K562 (cell line): ENCODE results near the gene ACBD3. TPM values are rescaled to one million over a fixed set of nuclear protein-coding genes. Genes with fewer than 3 reads are reported as not detected.

ENCODE experiments used
- CAMTA2 ChIP-seq: fragments of 250-450 bp; sonication (Bioruptor Pico); conservative IDR thresholded peaks from 2 replicates; pipeline ENCODE4 v1.5.1; 2022
- DMBX1 ChIP-seq: fragments of 250-450 bp; sonication (Bioruptor Pico); IDR thresholded peaks from 2 replicates; pipeline ENCODE4 v1.8.0; 2022; ENCODE audit warnings: inconsistent platforms, mild to moderate bottlenecking, moderate library complexity, borderline replicate concordance
- GTF2A2 ChIP-seq: IDR thresholded peaks from 2 replicates; pipeline ENCODE4 v1.6.1; 2016; ENCODE audit warnings: mild to moderate bottlenecking, missing genetic modification characterization, missing compliant biosample characterization
- MECOM ChIP-seq: fragments of 250-450 bp; sonication (Bioruptor Pico); IDR thresholded peaks from 2 replicates; pipeline ENCODE4 v1.8.0; 2022; ENCODE audit warnings: inconsistent platforms
- NCOR1 ChIP-seq: fragments of 450-650 bp; IDR thresholded peaks from 2 replicates; pipeline ENCODE4 v1.6.1; 2016; ENCODE audit warnings: mild to moderate bottlenecking, moderate library complexity
- PCBP2 ChIP-seq: fragments of 200-400 bp; formaldehyde crosslinking; IDR thresholded peaks from 2 replicates; pipeline ENCODE4 v1.6.1; 2018; ENCODE audit warnings: low read length, low read depth, mild to moderate bottlenecking, moderate library complexity; ENCODE audit not compliant: poor library complexity, severe bottlenecking
- SP2 ChIP-seq: IDR thresholded peaks from 2 replicates; pipeline ENCODE4 v1.6.1; 2011; ENCODE audit warnings: mild to moderate bottlenecking, low read depth, low read length, moderate library complexity; ENCODE audit not compliant: poor library complexity, severe bottlenecking; ENCODE audit errors: extremely low read depth
- XRCC3 ChIP-seq: fragments of 450-650 bp; IDR thresholded peaks from 2 replicates; pipeline ENCODE4 v1.6.1; 2017; ENCODE audit warnings: mild to moderate bottlenecking, moderate library complexity
- ZNF316 ChIP-seq: fragments of 450-650 bp; IDR thresholded peaks from 2 replicates; pipeline ENCODE4 v1.6.1; 2016
- ZNF436 ChIP-seq: fragments of 250-450, 450-650 bp; sonication (Bioruptor Pico); formaldehyde crosslinking; IDR thresholded peaks from 2 replicates; pipeline ENCODE4 v1.7.0; 2020; ENCODE audit warnings: mild to moderate bottlenecking
- ZNF76 ChIP-seq: fragments of 250-450 bp; sonication (Bioruptor Pico); IDR thresholded peaks from 2 replicates; pipeline ENCODE4 v1.4.0; 2020; ENCODE audit warnings: mild to moderate bottlenecking, moderate library complexity, borderline replicate concordance
- polyA plus RNA-seq, 8 experiments: library from polyadenylated mRNA; depleted of rRNA in 4 of 8; stranded (reverse) in 5 of 8; unstranded in 3 of 8; fragments of >200 nt; fragmentation: Nextera tagmentation in 2 of 8; fragmentation: Illumina TruSeq in 1 of 8; extraction: Ambion mirVana in 2 of 8; extraction: Trizol in 1 of 8; gene quantifications; 2 replicates each; pipeline versions ENCODE4 v1.2.1 to v1.2.3, GENCODE V29; 2011 to 2014; ENCODE audit warnings: inconsistent platforms in 1 of 8, missing spikeins in 1 of 8
- total RNA-seq, 7 experiments: library from RNA; depleted of rRNA in 6 of 7; stranded (reverse); fragments of >200 nt in 6 of 7; fragmentation: Illumina TruSeq in 2 of 7; extraction: Trizol in 2 of 7; gene quantifications; 2 replicates each; pipeline versions ENCODE4 v1.2.1 to v1.2.3, GENCODE V29; 2011 to 2021; ENCODE audit warnings: low replicate concordance in 1 of 7
- TF ChIP-seq, protein P1 (sequence below): fragments of 450-650 bp; IDR thresholded peaks from 2 replicates; pipeline ENCODE4 v1.6.1; 2016; ENCODE audit warnings: mild to moderate bottlenecking, moderate library complexity
- TF ChIP-seq, protein P2 (sequence below): sonication (generic); formaldehyde crosslinking; IDR thresholded peaks from 2 replicates; pipeline ENCODE4 v1.8.0; 2022; ENCODE audit warnings: mild to moderate bottlenecking, missing genetic modification reagents
- TF ChIP-seq, protein P3 (sequence below): sonication (generic); formaldehyde crosslinking; IDR thresholded peaks from 2 replicates; pipeline ENCODE4 v1.8.0; 2022; ENCODE audit warnings: missing genetic modification reagents, mild to moderate bottlenecking, moderate library complexity, borderline replicate concordance

Gene ACBD3
- total and polyA plus RNA-seq, 9 of the 15 experiments (the other 6 are each of a cell fraction or from before 2014, with no cell fraction given) = 11.1 to 36.7 (median 26.9) TPM

DNA sequence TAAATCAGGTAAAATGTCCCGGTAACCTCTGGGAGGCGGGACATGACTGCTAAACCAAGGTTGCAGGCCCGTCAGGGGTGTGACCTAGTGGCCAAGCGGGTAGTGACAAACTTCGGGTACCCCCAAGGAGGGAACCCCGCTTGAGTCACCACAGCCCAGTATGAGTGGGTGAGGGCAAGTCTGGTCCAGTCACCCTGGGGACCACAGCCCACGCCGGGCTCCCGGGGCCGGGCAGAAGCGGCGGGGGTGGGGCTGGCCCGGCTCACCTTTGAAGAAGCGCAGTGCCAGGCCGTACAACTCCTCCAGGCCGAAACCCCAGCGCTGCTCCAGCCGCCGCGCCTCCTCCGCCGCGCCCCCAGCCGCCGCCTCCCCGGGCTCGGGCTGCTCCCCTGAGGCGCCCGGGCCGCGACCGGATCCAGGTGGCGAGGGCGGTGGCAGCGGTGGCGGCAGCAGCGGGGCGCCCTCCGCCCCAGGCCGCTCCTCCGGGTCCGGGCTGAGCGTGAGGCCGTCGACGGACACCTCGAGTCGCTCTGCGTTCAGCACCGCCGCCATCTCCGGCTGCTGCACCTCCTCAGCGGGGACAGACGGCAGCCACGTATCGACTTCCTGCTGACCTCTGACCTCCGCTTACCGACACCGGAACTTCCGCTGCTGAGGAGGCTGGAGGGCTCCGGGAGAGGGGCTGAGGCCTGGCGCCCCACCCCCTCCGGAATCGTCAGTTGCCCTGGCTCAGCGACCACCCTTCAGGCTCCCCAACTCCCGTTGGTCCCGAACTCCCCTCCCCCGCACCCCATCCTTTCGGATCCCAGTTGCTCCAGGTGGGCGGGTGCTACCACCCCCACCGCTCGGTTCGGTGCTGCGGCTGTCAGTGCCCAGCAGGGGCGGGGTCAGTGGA, at the start of gene ACBD3 (continued):
- peak; percentile 46; the same call in 1 of the 2 replicates for TF ChIP-seq GTF2A2
- TF ChIP-seq, protein P1, sequence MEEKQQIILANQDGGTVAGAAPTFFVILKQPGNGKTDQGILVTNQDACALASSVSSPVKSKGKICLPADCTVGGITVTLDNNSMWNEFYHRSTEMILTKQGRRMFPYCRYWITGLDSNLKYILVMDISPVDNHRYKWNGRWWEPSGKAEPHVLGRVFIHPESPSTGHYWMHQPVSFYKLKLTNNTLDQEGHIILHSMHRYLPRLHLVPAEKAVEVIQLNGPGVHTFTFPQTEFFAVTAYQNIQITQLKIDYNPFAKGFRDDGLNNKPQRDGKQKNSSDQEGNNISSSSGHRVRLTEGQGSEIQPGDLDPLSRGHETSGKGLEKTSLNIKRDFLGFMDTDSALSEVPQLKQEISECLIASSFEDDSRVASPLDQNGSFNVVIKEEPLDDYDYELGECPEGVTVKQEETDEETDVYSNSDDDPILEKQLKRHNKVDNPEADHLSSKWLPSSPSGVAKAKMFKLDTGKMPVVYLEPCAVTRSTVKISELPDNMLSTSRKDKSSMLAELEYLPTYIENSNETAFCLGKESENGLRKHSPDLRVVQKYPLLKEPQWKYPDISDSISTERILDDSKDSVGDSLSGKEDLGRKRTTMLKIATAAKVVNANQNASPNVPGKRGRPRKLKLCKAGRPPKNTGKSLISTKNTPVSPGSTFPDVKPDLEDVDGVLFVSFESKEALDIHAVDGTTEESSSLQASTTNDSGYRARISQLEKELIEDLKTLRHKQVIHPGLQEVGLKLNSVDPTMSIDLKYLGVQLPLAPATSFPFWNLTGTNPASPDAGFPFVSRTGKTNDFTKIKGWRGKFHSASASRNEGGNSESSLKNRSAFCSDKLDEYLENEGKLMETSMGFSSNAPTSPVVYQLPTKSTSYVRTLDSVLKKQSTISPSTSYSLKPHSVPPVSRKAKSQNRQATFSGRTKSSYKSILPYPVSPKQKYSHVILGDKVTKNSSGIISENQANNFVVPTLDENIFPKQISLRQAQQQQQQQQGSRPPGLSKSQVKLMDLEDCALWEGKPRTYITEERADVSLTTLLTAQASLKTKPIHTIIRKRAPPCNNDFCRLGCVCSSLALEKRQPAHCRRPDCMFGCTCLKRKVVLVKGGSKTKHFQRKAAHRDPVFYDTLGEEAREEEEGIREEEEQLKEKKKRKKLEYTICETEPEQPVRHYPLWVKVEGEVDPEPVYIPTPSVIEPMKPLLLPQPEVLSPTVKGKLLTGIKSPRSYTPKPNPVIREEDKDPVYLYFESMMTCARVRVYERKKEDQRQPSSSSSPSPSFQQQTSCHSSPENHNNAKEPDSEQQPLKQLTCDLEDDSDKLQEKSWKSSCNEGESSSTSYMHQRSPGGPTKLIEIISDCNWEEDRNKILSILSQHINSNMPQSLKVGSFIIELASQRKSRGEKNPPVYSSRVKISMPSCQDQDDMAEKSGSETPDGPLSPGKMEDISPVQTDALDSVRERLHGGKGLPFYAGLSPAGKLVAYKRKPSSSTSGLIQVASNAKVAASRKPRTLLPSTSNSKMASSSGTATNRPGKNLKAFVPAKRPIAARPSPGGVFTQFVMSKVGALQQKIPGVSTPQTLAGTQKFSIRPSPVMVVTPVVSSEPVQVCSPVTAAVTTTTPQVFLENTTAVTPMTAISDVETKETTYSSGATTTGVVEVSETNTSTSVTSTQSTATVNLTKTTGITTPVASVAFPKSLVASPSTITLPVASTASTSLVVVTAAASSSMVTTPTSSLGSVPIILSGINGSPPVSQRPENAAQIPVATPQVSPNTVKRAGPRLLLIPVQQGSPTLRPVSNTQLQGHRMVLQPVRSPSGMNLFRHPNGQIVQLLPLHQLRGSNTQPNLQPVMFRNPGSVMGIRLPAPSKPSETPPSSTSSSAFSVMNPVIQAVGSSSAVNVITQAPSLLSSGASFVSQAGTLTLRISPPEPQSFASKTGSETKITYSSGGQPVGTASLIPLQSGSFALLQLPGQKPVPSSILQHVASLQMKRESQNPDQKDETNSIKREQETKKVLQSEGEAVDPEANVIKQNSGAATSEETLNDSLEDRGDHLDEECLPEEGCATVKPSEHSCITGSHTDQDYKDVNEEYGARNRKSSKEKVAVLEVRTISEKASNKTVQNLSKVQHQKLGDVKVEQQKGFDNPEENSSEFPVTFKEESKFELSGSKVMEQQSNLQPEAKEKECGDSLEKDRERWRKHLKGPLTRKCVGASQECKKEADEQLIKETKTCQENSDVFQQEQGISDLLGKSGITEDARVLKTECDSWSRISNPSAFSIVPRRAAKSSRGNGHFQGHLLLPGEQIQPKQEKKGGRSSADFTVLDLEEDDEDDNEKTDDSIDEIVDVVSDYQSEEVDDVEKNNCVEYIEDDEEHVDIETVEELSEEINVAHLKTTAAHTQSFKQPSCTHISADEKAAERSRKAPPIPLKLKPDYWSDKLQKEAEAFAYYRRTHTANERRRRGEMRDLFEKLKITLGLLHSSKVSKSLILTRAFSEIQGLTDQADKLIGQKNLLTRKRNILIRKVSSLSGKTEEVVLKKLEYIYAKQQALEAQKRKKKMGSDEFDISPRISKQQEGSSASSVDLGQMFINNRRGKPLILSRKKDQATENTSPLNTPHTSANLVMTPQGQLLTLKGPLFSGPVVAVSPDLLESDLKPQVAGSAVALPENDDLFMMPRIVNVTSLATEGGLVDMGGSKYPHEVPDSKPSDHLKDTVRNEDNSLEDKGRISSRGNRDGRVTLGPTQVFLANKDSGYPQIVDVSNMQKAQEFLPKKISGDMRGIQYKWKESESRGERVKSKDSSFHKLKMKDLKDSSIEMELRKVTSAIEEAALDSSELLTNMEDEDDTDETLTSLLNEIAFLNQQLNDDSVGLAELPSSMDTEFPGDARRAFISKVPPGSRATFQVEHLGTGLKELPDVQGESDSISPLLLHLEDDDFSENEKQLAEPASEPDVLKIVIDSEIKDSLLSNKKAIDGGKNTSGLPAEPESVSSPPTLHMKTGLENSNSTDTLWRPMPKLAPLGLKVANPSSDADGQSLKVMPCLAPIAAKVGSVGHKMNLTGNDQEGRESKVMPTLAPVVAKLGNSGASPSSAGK = no peak
- peak; percentile 27; the same call in 1 of the 2 replicates for TF ChIP-seq NCOR1
- TF ChIP-seq, protein P2, sequence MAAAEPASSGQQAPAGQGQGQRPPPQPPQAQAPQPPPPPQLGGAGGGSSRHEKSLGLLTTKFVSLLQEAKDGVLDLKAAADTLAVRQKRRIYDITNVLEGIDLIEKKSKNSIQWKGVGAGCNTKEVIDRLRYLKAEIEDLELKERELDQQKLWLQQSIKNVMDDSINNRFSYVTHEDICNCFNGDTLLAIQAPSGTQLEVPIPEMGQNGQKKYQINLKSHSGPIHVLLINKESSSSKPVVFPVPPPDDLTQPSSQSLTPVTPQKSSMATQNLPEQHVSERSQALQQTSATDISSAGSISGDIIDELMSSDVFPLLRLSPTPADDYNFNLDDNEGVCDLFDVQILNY (CRISPR knock-in tag) = no peak
- TF ChIP-seq PCBP2 = no peak
- TF ChIP-seq CAMTA2 (CRISPR knock-in tag) = no peak
- TF ChIP-seq ZNF76 = no peak
- TF ChIP-seq ZNF436 (CRISPR knock-in tag) = no peak
- TF ChIP-seq, protein P3, sequence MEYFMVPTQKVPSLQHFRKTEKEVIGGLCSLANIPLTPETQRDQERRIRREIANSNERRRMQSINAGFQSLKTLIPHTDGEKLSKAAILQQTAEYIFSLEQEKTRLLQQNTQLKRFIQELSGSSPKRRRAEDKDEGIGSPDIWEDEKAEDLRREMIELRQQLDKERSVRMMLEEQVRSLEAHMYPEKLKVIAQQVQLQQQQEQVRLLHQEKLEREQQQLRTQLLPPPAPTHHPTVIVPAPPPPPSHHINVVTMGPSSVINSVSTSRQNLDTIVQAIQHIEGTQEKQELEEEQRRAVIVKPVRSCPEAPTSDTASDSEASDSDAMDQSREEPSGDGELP (CRISPR knock-in tag) = peak; percentile 87
- TF ChIP-seq MECOM (CRISPR knock-in tag) = no peak
- TF ChIP-seq ZNF316 = no peak
- TF ChIP-seq SP2 = no peak
- TF ChIP-seq XRCC3 = no peak
- no peak for TF ChIP-seq DMBX1
